ENCODE measurements around the gene CIAO1.

GRCh38 chr2:96265349-96265839 is 631 bp upstream of the CIAO1 start:
- TF ChIP-seq, protein P1, sequence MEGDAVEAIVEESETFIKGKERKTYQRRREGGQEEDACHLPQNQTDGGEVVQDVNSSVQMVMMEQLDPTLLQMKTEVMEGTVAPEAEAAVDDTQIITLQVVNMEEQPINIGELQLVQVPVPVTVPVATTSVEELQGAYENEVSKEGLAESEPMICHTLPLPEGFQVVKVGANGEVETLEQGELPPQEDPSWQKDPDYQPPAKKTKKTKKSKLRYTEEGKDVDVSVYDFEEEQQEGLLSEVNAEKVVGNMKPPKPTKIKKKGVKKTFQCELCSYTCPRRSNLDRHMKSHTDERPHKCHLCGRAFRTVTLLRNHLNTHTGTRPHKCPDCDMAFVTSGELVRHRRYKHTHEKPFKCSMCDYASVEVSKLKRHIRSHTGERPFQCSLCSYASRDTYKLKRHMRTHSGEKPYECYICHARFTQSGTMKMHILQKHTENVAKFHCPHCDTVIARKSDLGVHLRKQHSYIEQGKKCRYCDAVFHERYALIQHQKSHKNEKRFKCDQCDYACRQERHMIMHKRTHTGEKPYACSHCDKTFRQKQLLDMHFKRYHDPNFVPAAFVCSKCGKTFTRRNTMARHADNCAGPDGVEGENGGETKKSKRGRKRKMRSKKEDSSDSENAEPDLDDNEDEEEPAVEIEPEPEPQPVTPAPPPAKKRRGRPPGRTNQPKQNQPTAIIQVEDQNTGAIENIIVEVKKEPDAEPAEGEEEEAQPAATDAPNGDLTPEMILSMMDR (conservative IDR thresholded peaks at IDR 0.05; ENCODE audit: low read depth, low read length) = no peak
- TF ChIP-seq EZH2 (IDR thresholded peaks at IDR 0.05; ENCODE audit: borderline replicate concordance, low read depth, low read length, poor library complexity, severe bottlenecking) = no peak
